BE2C (cell line): ENCODE results near the gene MLEC.
"Not testable (repeated sequence)": the region's sequence is repeated elsewhere in the genome, so short reads cannot be mapped to it uniquely, and the experiment has no call there.

Experiments
- DNase-seq: peaks from one replicate; pipeline ENCODE4 v3.0.0-alpha.2; 2020
- H3K27me3 ChIP-seq: fragments of 250-450 bp; sonication (Bioruptor Pico); 2 replicates; pipeline ENCODE4 v1.5.1; 2020; ENCODE audit warnings: mild to moderate bottlenecking
- H3K36me3 ChIP-seq: fragments of 250-450 bp; sonication (Bioruptor Pico); 2 replicates; pipeline ENCODE4 v1.5.1; 2020; ENCODE audit warnings: mild to moderate bottlenecking
- H3K4me1 ChIP-seq: fragments of 250-450 bp; sonication (Bioruptor Pico); 2 replicates; pipeline ENCODE4 v1.5.1; 2020
- H3K4me3 ChIP-seq: 2 replicates; pipeline ENCODE4 v1.5.1; 2011; ENCODE audit warnings: low read depth, low read length
- H3K9me3 ChIP-seq: fragments of 250-450 bp; sonication (Bioruptor Pico); 2 replicates; pipeline ENCODE4 v1.5.1; 2020
- TF ChIP-seq, protein P1 (sequence below): IDR thresholded peaks from 2 replicates; pipeline ENCODE4 v1.5.1; 2012; ENCODE audit warnings: mild to moderate bottlenecking, low read depth, low read length

MLEC gene

DNA sequence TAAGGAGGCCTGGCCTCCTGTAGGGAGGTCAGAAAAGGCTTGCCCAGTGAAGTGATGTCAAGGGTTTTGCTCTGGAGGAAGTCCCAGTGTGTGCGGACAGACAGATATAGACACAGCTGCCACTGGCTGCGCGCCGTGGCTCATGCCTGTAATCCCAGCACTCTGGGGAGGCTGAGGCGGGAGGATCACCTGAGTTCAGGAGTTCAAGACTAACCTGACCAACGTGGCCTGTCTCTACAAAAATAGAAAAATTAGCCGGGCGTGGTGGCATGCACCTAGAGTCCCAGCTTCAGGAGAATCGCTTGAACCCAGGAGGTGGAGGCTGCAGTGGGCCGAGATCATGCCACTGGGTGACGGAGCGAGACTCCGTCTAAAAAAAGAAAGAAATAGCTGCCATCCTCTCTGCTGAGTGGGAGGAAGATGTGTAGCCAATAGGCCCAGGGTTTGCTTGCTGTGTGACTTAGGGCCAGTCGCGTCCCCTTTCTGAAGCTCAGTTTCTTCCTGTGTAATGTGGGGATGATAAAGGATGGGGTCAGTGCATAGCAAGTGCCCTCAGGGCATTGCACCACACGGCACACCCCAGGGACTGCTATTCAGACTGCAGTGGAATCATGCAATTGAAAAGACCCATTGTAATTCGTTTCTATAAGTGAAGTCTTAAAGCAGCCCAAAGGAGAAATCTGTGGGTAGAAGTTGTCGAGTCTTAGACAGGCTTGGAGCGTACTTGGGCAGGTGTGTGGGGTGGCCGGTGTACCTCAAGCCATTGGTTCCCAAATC lies 18.7 kb upstream of the MLEC start:
- no peak for DNase-seq
- TF ChIP-seq, protein P1, sequence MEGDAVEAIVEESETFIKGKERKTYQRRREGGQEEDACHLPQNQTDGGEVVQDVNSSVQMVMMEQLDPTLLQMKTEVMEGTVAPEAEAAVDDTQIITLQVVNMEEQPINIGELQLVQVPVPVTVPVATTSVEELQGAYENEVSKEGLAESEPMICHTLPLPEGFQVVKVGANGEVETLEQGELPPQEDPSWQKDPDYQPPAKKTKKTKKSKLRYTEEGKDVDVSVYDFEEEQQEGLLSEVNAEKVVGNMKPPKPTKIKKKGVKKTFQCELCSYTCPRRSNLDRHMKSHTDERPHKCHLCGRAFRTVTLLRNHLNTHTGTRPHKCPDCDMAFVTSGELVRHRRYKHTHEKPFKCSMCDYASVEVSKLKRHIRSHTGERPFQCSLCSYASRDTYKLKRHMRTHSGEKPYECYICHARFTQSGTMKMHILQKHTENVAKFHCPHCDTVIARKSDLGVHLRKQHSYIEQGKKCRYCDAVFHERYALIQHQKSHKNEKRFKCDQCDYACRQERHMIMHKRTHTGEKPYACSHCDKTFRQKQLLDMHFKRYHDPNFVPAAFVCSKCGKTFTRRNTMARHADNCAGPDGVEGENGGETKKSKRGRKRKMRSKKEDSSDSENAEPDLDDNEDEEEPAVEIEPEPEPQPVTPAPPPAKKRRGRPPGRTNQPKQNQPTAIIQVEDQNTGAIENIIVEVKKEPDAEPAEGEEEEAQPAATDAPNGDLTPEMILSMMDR = no peak
- peaks cover 4% of the 10 kb centered on the region for H3K4me1 ChIP-seq
- no peaks in the 10 kb centered on the region for H3K9me3 ChIP-seq
- no peaks in the 10 kb centered on the region for H3K27me3 ChIP-seq
- no peaks in the 10 kb centered on the region for H3K36me3 ChIP-seq
- H3K4me3 ChIP-seq = peak overlapping the region; percentile 37; the same call in 1 of the 2 replicates

DNA sequence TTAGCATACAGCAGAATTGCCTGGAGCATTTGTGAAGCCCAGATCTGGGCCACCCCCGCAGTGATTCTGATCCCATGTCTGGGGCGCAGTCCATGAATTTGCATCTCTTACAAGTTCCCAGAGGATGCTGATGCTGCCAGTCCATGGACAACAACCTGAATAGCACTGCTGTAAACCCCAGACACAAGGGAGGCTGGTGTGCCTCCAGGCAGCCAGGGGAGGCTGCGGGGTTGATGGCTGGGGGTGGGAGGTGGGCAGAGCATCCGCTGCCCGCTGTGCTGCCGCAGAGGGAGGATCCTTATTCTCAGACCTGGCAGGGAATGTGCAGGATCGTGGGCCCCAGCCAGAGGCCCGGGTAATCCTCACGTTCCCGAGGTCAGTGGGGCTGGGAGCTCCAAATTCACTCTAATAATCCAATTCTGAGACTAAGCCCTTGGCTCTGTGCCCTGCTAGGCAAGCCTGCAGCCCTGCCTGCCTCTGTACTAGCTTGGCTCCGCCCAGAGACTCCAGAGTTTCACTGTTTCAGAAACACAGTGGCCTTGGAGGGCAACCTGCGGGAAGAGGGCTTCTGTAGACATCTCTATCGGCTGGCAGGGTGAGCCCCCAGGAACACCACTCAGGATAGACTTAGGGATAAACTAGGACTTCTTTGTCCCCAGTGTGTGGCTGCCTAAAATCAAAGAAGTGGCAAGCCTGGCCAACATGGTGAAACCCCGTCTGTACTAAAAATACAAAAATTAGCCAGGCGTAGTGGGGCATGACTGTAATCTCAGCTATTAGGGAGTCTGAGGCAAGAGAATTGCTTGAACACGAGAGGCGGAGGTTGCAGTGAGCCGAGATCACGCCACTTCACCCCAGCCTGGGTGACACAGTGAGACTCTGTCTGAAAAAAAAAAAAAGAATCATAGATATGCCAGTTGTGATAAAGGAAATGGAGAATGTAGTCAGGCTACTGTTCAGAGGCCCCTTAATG lies 17.8 kb upstream of the MLEC start:
- DNase-seq = peak; percentile 86
- no peaks in the 10 kb centered on the region for H3K27me3 ChIP-seq
- H3K4me1 ChIP-seq = peaks cover 4% of the 10 kb centered on the region
- TF ChIP-seq, protein P1 = no peak
- H3K36me3 ChIP-seq = no peaks in the 10 kb centered on the region
- H3K4me3 ChIP-seq = peak overlapping the region; percentile 37
- no peaks in the 10 kb centered on the region for H3K9me3 ChIP-seq

DNA sequence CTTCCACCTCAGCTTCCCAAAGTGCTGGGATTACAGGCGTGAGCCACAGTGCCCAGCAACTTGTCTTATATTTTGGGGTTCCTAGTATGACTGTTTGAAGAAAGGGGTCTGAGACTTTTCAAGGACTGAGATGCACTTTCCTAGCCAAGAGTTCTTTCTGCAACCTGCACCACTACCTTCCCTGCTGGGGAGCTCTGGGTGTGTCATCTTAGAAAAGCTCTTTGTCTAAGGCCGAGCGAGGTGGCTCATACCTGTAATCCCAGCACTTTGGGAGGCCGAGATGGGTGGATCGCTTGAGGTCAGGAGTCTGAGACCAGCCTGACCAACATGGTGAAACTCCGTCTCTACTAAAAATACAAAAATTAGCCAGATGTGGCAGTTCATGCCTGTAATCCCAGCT lies 16.7 kb upstream of the MLEC start:
- not testable (repeated sequence) for H3K27me3 ChIP-seq, DNase-seq, H3K36me3 ChIP-seq, H3K9me3 ChIP-seq, H3K4me1 ChIP-seq, H3K4me3 ChIP-seq

DNA sequence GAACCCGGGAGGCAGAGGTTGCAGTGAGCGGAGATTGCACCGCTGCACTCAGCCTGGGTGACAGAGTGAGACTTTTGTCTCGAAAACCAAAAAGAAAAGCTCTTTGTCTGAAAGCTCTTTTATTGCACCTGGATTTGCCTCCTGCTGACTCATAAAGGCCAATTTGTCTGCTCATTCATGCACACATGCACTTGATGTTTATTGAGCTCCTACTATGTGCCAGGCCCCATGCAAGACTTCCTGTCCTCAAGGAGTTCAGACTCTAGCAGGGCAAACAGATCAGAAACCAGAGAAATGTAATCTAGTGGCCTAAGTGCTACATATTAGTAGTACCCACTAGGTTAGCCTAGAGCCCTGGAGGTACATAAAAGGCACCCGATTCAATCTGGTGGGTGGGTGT lies 16.3 kb upstream of the MLEC start:
- TF ChIP-seq, protein P1 = no peak

DNA sequence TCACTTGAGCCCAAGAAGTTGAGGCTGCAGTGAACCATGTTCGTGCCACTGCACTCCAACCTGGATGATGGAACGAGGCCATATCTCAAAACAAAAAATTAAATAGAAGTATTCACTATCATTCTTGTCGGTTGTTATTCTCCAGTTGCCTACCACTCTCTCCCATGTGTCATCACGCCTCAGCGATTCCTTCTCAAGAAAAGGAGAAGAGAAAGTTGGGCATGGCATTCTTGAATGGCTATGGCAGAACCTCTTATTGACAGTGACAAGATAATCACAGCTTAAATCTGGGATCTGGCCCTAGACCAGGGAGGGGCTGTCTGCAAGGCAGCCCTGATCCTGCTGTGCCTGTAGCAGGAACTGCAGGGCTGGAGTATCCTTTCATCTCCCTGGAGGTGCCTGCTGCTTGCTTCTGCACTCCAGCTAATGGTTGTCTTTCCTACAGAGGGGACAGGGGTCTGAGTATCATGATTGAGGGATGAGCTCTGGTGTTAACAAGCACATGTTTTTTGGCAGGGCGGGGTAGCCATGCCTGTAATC lies 12.8 kb upstream of the MLEC start:
- Histone ChIP-seq H3K4me3 (no peak overlapping the region), H3K4me1 (no peaks in the 10 kb centered on the region; the same call in none of the 2 replicates), H3K36me3 (no peaks in the 10 kb centered on the region), H3K9me3 (no peaks in the 10 kb centered on the region), H3K27me3 (no peaks in the 10 kb centered on the region)
- peak; percentile 24 for DNase-seq
- TF ChIP-seq, protein P1 = no peak

More for the DNA sequence above, 16.3 kb upstream of the MLEC start:
- no peak overlapping the region for H3K4me3 ChIP-seq
- H3K36me3 ChIP-seq = no peaks in the 10 kb centered on the region
- no peak for DNase-seq
- H3K4me1 ChIP-seq = peaks cover 4% of the 10 kb centered on the region
- no peaks in the 10 kb centered on the region for H3K27me3 ChIP-seq
- no peaks in the 10 kb centered on the region for H3K9me3 ChIP-seq

DNA sequence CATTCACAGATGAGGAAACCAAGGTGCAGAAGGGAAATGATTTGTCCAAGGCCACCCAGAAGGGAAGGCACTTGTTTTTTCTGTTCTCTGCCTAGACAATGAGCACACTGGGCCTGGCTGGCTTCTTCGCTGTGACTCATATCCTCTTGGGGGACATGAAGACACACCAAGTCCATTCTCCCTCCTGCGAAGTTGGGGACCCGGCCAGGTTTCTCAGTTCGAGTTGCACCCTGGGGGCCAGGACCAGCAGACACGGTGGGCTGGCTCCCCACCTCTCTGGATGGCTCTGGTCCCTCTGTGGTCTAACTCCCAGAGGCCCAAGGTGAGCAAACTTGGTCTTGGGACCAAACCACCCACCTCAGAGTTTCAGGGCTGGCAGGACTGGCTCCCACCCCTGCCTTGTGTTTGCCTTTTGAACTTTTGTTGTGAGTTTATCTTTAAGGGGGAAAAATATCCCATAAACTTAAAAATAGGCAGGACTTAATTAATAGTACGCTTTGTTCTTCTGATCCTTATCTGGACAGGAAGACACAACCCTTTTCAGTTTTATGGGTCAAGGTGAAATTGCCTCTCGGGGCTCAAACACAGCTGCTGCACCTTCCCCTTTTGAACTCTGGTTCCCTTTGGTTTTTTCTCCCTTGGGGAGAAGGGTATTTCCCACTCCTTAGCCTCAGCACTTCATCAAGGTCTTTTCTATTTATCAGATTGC lies 9.0 kb upstream of the MLEC start:
- DNase-seq = no peak
- TF ChIP-seq, protein P1 = no peak
- Histone ChIP-seq H3K4me3 (no peak overlapping the region), H3K9me3 (no peaks in the 10 kb centered on the region), H3K27me3 (no peaks in the 10 kb centered on the region), H3K36me3 (no peaks in the 10 kb centered on the region), H3K4me1 (no peaks in the 10 kb centered on the region; the same call in 1 of the 2 replicates)
